ENCODE results near the gene ORAI2.

Gene ORAI2

DNA sequence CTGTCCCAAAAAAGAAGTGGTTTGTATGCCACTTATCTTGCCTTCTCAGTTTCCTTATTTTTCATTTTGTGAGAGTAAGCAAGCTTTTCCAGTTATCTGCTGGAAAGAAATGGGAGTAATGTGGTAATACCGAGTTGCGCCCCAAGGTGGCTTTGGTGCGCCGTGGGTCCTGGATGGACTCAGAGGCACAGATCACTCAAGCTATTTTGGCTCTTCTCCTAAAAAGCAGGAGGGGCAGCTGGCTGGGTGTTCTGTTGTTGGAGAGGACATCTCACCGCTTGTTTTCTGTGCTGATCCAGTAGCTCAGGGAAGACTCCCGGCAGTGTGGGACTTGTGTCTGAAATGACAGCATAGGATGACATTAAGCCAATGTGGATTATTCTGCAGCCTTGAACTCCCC, 20.8 kb upstream of the ORAI2 start:
- ChIA-PET CTCF (interaction anchor here (0.6 to 1.1 kb wide), 4 partner anchors 12 to 53 kb away, joined by 3 read pairs; no protein-coding TSS in a partner anchor), POLR2A (ENCODE audit: low non-redundant PET) (no interaction called here)
- H3K27ac ChIP-seq = no peak overlapping the region
- TF ChIP-seq, protein P1, sequence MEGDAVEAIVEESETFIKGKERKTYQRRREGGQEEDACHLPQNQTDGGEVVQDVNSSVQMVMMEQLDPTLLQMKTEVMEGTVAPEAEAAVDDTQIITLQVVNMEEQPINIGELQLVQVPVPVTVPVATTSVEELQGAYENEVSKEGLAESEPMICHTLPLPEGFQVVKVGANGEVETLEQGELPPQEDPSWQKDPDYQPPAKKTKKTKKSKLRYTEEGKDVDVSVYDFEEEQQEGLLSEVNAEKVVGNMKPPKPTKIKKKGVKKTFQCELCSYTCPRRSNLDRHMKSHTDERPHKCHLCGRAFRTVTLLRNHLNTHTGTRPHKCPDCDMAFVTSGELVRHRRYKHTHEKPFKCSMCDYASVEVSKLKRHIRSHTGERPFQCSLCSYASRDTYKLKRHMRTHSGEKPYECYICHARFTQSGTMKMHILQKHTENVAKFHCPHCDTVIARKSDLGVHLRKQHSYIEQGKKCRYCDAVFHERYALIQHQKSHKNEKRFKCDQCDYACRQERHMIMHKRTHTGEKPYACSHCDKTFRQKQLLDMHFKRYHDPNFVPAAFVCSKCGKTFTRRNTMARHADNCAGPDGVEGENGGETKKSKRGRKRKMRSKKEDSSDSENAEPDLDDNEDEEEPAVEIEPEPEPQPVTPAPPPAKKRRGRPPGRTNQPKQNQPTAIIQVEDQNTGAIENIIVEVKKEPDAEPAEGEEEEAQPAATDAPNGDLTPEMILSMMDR (conservative IDR thresholded peaks at IDR 0.05; ENCODE audit: low read depth) = peak; percentile 55
- DNase-seq (ENCODE audit: low spot score) = peak; percentile 52

GRCh38 chr7:102413091-102413490, 20.3 kb upstream of the ORAI2 start:
- ChIA-PET CTCF (interaction anchor here (0.8 to 1.1 kb wide), 4 partner anchors 17 to 58 kb away, joined by 3 read pairs; no protein-coding TSS in a partner anchor), POLR2A (ENCODE audit: low non-redundant PET) (no interaction called here)
- TF ChIP-seq, protein P1 (conservative IDR thresholded peaks at IDR 0.05; ENCODE audit: low read depth) = no peak
- DNase-seq (ENCODE audit: low spot score) = no peak
- no peak overlapping the region for H3K27ac ChIP-seq

DNA sequence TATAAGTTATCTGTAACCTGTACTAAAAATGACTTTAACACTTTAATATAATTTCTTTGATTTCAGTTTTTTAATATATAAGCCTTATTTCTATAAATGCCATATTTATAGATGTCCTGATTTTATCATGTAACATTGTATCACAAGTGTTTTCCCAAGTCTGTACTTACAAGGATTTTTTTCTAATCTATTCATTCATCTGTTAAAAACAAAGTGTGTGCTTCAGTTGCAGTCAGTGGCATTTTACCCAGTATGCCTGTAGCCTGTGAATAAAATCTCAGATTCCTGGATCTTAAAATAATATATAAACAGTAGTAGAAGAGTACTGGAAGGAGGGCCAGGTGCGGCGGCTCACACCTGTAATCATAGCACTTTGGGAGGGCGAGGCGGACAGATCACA, 19.8 kb upstream of the ORAI2 start:
- DNase-seq (ENCODE audit: low spot score) = no peak
- no peak overlapping the region for H3K27ac ChIP-seq
- ChIA-PET POLR2A (ENCODE audit: low non-redundant PET) (no interaction called here), CTCF (interaction anchor here (0.8 kb wide), 1 partner anchor 58 kb away, joined by 3 read pairs; no protein-coding TSS in a partner anchor)
- TF ChIP-seq, protein P1 (conservative IDR thresholded peaks at IDR 0.05; ENCODE audit: low read depth) = no peak

DNA sequence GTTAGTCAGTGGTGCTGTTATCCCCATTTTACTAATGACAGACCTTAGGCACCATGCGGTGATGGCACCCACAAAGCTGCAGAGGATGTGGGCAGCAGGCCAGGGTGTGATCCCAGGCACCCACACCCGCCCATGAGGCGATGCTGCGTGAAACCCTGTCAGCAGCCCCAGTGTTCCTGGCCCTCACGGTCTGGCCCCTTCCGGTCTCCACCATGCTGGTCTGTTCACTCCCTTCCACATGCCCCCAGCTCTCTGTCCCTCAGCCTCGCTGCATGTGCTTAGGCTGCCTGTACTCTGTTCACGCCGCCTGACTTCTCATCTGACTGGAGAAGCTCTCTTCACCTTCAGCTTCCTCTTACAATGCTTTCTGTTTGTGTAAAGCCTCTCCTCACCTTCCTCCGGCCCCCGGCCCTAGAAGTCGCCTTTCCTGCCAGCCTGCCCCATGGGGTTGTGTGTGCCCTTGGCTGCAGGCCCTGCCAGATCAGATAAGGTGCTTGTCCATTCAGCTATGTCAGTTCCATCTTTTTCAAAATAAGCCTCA, 17.6 kb upstream of the ORAI2 start:
- CTCF ChIA-PET = no interaction called here

DNA sequence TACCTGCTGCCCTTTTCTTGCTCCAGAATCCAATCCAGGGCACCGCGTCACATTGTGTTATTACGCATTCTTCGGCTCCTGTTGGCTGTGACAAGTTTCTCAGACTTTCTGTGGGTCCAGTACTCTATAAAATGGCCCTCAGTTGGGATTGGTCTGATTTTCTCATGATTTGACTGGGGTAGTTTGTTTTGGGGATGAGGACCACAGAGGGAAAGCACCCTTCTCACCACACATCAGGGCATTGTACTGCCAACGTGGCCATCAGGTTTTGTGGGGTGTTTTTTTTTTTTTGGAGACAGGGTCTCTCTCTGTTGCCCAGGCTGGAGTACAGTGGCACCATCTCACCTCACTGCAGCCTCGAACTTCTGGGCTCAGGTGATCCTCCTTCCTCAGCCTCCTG, 17.0 kb upstream of the ORAI2 start:
- TF ChIP-seq, protein P1 (conservative IDR thresholded peaks at IDR 0.05; ENCODE audit: low read depth) = no peak
- ChIA-PET POLR2A (ENCODE audit: low non-redundant PET) (no interaction called here), CTCF (no interaction called here)

More for the DNA sequence above, 17.6 kb upstream of the ORAI2 start:
- no peak for DNase-seq (ENCODE audit: low spot score)
- H3K27ac ChIP-seq = peak overlapping the region; percentile 4; the same call in 1 of the 2 replicates
- POLR2A ChIA-PET (ENCODE audit: low non-redundant PET) = no interaction called here
- TF ChIP-seq, protein P1 (conservative IDR thresholded peaks at IDR 0.05; ENCODE audit: low read depth) = no peak

GRCh38 chr7:102417105-102417504, 16.3 kb upstream of the ORAI2 start:
- DNase-seq (ENCODE audit: low spot score) = no peak
- CTCF ChIA-PET = interaction anchor here (0.6 kb wide), 1 partner anchor 470 kb away, joined by 7 read pairs; no protein-coding TSS in a partner anchor
- POLR2A ChIA-PET (ENCODE audit: low non-redundant PET) = no interaction called here
- TF ChIP-seq, protein P1 (conservative IDR thresholded peaks at IDR 0.05; ENCODE audit: low read depth) = no peak
- H3K27ac ChIP-seq = no peak overlapping the region

More for the DNA sequence above, 17.0 kb upstream of the ORAI2 start:
- no peak for DNase-seq (ENCODE audit: low spot score)
- H3K27ac ChIP-seq = no peak overlapping the region
